Measurements from ENCODE around the gene TLX3.

DNA sequence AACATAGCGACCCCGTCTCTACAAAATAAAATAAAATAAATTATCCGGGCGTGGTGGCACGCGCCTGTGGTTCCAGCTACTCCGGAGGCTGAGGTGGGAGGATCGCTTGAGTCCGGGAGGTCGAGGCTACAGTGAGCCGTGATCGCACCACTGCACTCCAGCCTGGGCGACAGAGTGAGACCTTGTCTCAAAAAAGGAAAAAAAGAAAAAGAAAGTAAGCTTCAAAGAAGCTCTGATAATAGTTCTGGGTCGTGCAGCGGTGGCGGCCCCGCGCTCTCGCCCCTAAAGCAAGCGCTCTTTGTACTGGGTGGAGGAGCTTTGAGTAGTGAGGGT, 6.8 kb downstream of the TLX3 start:
- TF ChIP-seq, protein P1, sequence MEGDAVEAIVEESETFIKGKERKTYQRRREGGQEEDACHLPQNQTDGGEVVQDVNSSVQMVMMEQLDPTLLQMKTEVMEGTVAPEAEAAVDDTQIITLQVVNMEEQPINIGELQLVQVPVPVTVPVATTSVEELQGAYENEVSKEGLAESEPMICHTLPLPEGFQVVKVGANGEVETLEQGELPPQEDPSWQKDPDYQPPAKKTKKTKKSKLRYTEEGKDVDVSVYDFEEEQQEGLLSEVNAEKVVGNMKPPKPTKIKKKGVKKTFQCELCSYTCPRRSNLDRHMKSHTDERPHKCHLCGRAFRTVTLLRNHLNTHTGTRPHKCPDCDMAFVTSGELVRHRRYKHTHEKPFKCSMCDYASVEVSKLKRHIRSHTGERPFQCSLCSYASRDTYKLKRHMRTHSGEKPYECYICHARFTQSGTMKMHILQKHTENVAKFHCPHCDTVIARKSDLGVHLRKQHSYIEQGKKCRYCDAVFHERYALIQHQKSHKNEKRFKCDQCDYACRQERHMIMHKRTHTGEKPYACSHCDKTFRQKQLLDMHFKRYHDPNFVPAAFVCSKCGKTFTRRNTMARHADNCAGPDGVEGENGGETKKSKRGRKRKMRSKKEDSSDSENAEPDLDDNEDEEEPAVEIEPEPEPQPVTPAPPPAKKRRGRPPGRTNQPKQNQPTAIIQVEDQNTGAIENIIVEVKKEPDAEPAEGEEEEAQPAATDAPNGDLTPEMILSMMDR (IDR thresholded peaks at IDR 0.05; ENCODE audit: low read depth, low read length), result no peak
- TF ChIP-seq EZH2phosphoT487 (IDR thresholded peaks at IDR 0.05; ENCODE audit: low read depth), result no peak

Measured in OCI-LY3 (cell line).